Measurements from ENCODE around the gene PDE4A.
A peak's percentile ranks its signal among the peaks of the same experiment; 100 is the strongest.

- peak; percentile 70 to 89 (median 77) for TF ChIP-seq CTCF (IDR thresholded peaks at IDR 0.05 in 4 of 5, conservative IDR thresholded peaks at IDR 0.05 in 1 of 5)
- TF ChIP-seq POLR2A (IDR thresholded peaks at IDR 0.05), result no peak
Measured at GRCh38 chr19:10390652-10391286, 29.6 kb upstream of the PDE4A start.

All from gastrocnemius medialis (tissue), 4 donors.